GM12892 (cell line): ENCODE measurements around the gene SGSH.

Experiments used
- DNase-seq: peaks from one replicate; pipeline ENCODE4 v3.0.0; 2011; ENCODE audit not compliant: insufficient read length
- FAIRE-seq: peaks from 2 replicates; lab custom pipeline; 2011; peaks lifted over from hg19 to GRCh38; lab: Jason Lieb, UNC
- POLR2A ChIP-seq: IDR thresholded peaks from 2 replicates; pipeline ENCODE4 v1.6.1; 2011; ENCODE audit warnings: low read depth, low read length, control low read depth
- POLR2AphosphoS5 ChIP-seq: IDR thresholded peaks from 2 replicates; pipeline ENCODE4 v1.6.1; 2011; ENCODE audit warnings: low read depth, low read length, control low read depth
- TAF1 ChIP-seq: IDR thresholded peaks from 2 replicates; pipeline ENCODE4 v1.6.1; 2011; ENCODE audit warnings: low read depth, mild to moderate bottlenecking, control low read depth, low read length, borderline replicate concordance

The SGSH gene

DNA sequence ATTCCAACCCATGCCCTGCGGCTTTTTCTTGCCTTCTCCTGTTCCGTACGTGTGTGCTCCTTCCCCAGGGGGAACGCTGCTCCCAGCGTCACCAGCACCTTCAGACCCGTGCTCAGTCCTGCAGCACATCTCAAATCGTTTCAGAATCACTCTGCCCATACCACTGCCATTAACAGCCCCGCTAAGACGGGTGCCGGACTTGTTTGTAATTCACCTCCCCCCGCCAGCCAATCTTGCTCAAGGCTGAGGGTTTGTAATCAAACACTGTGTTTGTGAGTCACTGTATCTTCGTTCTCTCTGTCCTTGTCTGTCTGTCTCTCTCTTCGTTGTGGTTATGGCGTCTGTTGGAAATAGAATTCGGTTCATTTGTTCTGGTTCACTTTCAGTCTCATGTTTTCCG is 33.0 kb downstream of the SGSH start:
- no peak for TF ChIP-seq TAF1
- TF ChIP-seq POLR2AphosphoS5: no peak
- no peak for TF ChIP-seq POLR2A
- FAIRE-seq: no peak

DNA sequence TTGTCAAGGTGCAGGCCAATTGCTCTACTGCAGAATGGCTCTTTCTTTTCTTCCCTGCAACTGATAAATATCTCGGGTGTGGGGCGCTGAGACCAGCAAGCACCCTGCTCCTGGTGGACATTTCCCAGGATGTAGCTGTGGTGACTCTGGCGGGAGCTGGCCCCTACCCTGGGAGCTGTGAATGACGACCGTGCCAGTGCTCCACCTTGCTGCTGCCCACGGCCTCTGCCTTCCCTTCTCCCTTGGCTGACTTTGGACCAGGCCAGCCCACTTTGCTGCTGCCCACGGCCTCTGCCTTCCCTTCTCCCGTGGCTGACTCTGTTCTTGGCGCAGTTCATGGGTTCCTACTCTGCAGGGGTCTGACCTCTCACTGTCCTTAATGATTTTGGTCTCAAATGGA is 34.2 kb downstream of the SGSH start:
- TF ChIP-seq TAF1: no peak
- no peak for TF ChIP-seq POLR2AphosphoS5
- no peak for DNase-seq
- FAIRE-seq: no peak

More for the DNA sequence above, 33.0 kb downstream of the SGSH start:
- no peak for DNase-seq

DNA sequence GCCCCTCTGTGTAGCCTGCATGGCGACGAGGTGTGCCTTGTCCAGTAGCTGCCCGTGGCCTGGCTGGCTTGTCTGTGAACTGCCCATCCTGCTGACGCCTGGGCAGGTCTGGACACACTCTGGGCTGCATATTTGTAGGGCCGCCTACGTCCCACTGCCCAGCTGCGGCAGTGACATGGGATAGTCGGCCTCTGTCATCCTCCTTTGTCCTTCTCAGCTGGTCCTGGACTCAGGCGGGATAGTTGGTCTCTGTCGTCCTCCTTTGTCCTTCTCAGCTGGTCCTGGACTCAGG is 35.8 kb downstream of the SGSH start:
- TF ChIP-seq POLR2A (no peak), TAF1 (no peak), POLR2AphosphoS5 (no peak)
- DNase-seq (no peak), FAIRE-seq (no peak)

DNA sequence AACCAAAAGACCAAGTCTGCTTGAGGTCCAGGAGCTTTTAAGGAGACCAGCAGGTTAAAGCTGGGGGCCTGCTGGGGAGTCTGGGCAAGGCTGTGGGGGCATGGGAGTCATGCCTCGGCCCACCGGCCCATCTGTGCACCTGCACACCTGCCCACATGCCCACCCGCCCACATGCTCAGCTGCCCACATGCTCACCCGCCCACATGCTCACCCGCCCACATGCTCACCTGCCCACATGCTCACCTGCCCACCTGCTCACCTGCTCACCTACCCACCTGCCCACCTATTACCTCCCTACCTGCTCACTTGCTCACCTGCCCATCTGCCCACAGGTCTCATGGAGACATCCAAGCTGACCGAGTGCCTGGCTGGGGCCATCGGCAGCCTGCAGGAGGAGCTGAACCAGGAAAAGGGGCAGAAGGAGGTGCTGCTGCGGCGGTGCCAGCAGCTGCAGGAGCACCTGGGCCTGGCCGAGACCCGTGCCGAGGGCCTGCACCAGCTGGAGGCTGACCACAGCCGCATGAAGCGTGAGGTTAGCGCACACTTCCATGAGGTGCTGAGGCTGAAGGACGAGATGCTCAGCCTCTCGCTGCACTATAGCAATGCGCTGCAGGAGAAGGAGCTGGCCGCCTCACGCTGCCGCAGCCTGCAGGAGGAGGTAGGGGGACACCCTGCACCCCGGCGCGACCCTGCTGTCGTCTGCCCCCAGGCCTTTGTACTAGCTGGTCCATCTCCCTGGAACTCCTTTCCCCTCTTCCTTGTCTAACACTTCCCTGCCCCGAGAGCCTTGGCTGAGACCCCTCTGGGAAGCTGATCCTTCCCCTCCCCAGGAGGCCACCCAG is 36.3 kb downstream of the SGSH start:
- no peak for TF ChIP-seq POLR2AphosphoS5
- TF ChIP-seq TAF1: no peak
- TF ChIP-seq POLR2A: no peak
- DNase-seq: no peak
- FAIRE-seq: no peak

DNA sequence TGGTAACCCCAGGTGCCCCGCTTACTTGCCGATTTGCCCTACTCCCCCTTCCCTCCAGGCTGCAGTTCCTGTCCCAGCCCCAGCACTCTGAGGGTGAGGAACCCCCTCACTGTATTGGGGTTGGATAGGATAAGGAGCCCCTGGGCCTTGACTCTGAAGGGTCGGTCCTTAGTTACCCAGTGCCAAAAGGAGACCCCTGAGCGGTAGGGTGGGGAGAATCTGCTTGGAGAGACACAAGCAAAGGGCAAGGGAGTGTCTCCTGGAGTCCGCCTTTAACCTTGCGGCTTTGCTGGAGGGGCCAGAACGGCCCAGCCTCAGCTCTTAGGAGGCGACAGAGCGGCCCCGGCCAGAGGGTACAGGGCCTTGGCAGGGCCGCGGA is 37.3 kb downstream of the SGSH start:
- FAIRE-seq: no peak
- DNase-seq: no peak
- TF ChIP-seq TAF1 (no peak), POLR2A (no peak), POLR2AphosphoS5 (no peak)

DNA sequence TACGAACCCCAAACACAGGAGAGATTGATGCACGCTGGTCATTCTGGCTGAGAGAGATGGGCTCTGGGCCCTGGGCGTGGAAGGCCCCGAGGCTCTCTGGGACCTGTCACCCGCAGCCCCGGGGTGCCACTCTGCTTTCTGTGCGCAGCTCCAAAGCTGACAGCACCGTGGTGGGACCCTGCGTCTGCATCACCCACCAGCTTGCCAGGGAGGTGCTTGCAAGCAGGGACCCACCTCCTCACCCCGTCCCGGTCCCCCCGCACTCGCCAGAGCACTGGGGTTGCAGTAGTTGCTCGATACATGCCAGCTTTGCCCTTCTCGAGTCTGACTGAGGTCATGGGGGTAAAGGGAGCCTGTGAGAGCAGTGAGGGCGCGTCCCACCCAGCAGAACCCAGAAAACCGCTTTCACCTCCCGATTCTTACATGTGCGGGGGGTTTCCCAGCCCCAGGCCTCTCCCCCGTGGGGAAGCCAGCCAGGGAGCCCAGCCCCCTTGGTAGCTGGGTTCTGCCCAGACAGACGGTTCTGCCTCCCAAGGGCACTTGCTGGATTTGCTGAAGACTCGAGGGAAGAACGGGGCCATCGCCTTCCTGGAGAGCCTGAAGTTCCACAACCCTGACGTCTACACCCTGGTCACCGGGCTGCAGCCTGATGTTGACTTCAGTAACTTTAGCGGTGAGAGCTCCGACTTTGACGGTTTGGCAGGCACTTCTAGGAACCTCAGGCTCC is 37.9 kb downstream of the SGSH start:
- TF ChIP-seq POLR2A (no peak), TAF1 (no peak), POLR2AphosphoS5 (no peak)
- no peak for FAIRE-seq
- no peak for DNase-seq

DNA sequence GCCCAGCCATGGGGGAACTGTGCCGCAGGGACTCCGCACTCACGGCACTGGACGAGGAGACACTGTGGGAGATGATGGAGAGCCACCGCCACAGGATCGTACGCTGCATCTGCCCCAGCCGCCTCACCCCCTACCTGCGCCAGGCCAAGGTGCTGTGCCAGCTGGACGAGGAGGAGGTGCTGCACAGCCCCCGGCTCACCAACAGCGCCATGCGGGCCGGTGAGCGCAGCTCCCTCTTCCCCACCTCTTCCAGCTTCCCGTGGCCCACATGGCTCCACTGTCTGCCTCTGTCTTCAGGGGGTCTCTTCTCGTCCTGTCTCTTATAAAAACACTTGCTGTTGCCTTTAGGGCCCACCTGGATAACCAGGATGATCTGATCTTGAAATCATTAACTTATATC is 38.7 kb downstream of the SGSH start:
- no peak for TF ChIP-seq TAF1
- no peak for TF ChIP-seq POLR2AphosphoS5
- no peak for TF ChIP-seq POLR2A
- FAIRE-seq: no peak
- no peak for DNase-seq

DNA sequence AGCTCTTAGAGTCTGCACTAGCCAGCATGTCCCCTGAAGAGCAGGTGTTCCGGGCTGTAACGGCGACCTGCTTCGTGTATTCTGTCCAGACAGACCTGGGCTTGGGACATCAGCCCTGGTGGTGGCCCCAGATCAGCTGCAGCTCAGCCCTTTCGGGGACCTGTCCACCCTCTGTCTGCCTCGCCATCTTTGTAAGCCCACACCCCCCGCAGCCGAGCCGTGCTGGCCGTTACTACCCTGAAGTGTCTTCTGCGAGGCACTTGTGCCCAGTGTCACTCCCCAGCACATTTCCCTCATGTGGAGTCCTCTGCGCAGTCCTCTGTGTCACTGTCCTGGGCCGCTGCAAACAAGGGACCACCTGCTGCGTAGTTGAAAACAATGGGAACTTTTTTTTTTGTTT is 39.9 kb downstream of the SGSH start:
- FAIRE-seq (no peak), DNase-seq (no peak)
- TF ChIP-seq TAF1: no peak

DNA sequence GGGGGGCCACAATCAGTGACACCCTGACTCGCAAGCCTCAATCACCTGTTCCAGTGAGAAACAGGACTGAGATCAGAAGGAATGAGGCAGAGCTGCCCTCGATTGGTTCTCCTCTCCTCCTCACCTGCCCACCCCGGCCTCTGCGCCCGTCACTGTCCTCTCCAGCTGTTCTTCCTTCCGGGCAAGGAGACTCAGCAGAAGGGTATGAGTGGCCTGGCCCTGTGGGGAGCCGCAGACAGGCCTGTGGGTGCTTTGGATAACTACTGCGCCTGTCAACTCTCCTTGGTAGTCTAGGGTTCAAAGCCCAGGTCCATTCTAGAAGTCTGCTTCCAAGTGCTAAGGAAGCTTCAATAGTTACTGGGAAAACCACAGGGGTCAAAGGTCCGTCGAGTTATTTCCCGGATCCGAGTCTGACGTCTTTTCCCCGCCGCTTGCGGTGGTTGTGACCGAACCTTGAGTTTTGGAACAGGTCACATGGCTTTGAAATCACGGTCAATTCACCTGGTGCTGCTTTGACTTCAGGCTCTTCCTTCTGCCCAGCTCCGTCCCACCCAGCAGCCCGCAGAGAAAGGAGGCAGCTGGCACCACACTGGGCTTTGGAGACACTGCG is 42.0 kb downstream of the SGSH start:
- TF ChIP-seq POLR2AphosphoS5 (no peak), POLR2A (no peak), TAF1 (no peak)
- DNase-seq: no peak
- no peak for FAIRE-seq

DNA sequence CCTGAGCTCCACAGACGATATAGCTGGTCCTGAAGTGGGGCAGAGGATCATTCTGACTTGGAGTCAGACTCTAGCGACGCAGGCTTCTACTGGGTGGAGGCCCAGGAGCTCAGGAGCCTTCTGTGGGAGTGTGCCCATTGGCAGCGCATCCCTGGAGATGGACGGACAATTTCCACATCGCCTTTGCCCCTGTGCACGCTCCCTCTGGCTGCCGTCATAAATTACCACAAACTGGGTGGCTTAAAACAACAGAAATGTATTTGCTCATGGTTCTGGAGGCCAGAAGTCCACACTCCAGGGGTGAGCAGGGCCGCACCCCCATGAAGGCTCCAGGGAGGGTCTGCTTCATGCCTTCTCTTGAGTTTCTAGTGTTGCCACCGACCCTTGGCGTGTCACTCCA is 43.4 kb downstream of the SGSH start:
- no peak for TF ChIP-seq TAF1
- no peak for TF ChIP-seq POLR2AphosphoS5
- TF ChIP-seq POLR2A: no peak
- FAIRE-seq (no peak), DNase-seq (no peak)

DNA sequence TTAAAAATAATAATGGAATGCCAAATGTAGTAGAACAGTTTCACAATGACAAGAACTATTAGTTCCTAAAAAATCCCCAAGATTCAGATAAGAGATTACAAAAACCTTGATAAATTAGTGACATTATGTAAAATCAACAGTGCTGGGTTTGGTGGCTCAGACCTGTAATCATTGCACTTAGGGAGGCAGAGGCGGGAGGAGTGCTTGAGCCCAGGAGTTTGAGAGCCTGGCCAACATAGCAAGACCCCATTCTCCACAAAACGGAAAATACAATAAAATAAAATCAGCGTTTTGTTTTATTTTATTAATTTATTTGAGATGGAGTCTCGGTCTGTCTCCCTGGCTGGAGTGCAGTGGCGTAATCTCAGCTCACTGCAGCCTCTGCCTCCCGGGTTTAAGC is 46.2 kb downstream of the SGSH start:
- FAIRE-seq (no peak), DNase-seq (no peak)
- no peak for TF ChIP-seq TAF1
- TF ChIP-seq POLR2A: no peak
- no peak for TF ChIP-seq POLR2AphosphoS5

DNA sequence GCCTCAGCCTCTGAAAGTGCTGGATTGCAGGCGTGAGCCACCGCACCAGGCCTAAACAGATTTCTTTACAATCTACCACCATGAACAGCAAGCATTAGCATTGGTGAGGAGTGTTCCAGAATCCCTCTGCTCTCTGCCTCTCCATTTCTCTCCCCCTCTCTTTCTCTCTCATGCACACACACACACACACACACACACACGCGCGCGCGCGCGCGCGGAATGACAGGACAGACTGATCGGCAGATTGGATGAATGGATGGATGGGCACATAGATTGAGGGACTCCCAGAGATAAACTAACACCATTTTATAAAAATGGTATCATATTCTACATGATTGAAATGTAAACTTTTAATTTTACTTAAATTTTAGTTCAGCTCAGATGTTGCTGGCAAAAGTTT is 47.0 kb downstream of the SGSH start:
- TF ChIP-seq POLR2A (no peak), POLR2AphosphoS5 (no peak), TAF1 (no peak)
- DNase-seq: no peak
- no peak for FAIRE-seq

DNA sequence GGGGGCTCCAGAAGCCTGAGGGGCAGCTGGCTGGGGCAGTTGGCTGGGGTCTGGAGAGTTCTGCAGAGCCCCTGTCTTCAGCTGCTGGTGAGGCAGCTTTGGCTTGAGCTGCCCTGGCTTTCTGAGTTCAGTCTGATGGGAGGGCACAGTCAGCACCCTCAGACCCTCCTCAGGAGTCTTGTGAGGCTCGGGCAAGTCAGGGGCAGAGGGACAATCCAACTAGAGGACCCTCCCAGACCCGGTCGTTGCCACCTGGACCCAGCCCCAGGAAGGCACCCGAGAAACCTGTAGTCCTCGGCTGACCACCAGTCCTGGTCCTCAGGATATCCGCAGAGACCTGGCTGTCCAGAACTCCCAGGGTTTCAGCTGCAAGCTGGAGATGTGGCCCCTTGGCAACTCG is 48.5 kb downstream of the SGSH start:
- DNase-seq (no peak), FAIRE-seq (no peak)
- TF ChIP-seq TAF1: no peak
